Measurements from ENCODE around the gene COG3. TPM values are rescaled to one million over a fixed set of nuclear protein-coding genes. Genes with fewer than 3 reads are reported as not detected.

The COG3 gene
- total and polyA plus RNA-seq, 2 donors (not counting 3 experiments of a cell fraction or from before 2014, with no cell fraction given), result 18.9 to 27.0 TPM

GRCh38 chr13:45510672-45511071, 45.9 kb downstream of the COG3 start:
- Histone ChIP-seq H3K9me3 (replicated peaks; ENCODE audit: control insufficient read depth, insufficient read depth, low read length) (no peaks in the 10 kb centered on the region), H3K36me3 (ENCODE audit: control insufficient read depth in 2 of 2, extremely low read depth in 1 of 2, insufficient read depth in 2 of 2, low read length in 2 of 2) (peaks cover 6 to 15% of the 10 kb centered on the region in 2 experiments), H2AFZ (ENCODE audit: low read depth, low read length) (no peak overlapping the region), H3K27me3 (ENCODE audit: control insufficient read depth in 2 of 2, insufficient read depth in 2 of 2, low read length in 2 of 2) (no peaks in the 10 kb centered on the region), H3K9ac (replicated peaks; ENCODE audit: extremely low read depth, insufficient read depth, low read length) (no peak overlapping the region), H3K27ac (ENCODE audit: insufficient read depth, low read depth, low read length) (no peak overlapping the region), H3K4me2 (ENCODE audit: insufficient read depth, low read length) (no peak overlapping the region), H3K4me3 (replicated peaks in 1 of 3; ENCODE audit: insufficient read depth in 1 of 3, low read depth in 1 of 3, low read length in 3 of 3) (no peak overlapping the region), H4K20me1 (replicated peaks; ENCODE audit: control insufficient read depth, extremely low read depth, insufficient read depth, low read length) (no peaks in the 10 kb centered on the region), H3K9me1 (replicated peaks; ENCODE audit: control insufficient read depth, extremely low read depth, insufficient read depth, low read length) (no peaks in the 10 kb centered on the region), H3K79me2 (ENCODE audit: control insufficient read depth, insufficient read depth, low read length) (peaks cover 3% of the 10 kb centered on the region), H3K4me1 (ENCODE audit: control insufficient read depth, extremely low read depth, insufficient read depth, low read length) (peaks cover 14% of the 10 kb centered on the region)
- BruUV-seq (replicated peaks), result no TSS peak
- dilution Hi-C loops (cut with MboI; ENCODE audit: extremely low pct_ligation_motif_present, low sequenced_read_pairs) (no loop called here), intact Hi-C loops (cut with micrococcal nuclease) (loop anchor here (1.0 to 2.0 kb wide), 2 partner anchors 139 to 616 kb away; no protein-coding TSS in a partner anchor)
- DNase-seq (ENCODE audit: low read depth, low spot score) (no peak), FAIRE-seq (no peak)
- CTCF ChIA-PET, result interaction anchor here (0.6 to 1.1 kb wide), 6 partner anchors 10 to 616 kb away, joined by 3 to 5 read pairs (median 4); no protein-coding TSS in a partner anchor
- TF ChIP-seq GATA2 (IDR thresholded peaks at IDR 0.05; ENCODE audit: insufficient read depth, insufficient read length, low read depth, low read length) (no peak), EZH2 (IDR thresholded peaks at IDR 0.05; ENCODE audit: borderline replicate concordance, low read depth, low read length, severe bottlenecking) (no peak), POLR2A (IDR thresholded peaks at IDR 0.05; ENCODE audit: low read depth, low read length) (no peak), CTCF (IDR thresholded peaks at IDR 0.05; ENCODE audit: extremely low read depth in 1 of 2, insufficient read depth in 1 of 2, low read depth in 1 of 2, low read length in 2 of 2) (no peak)
- POLR2A ChIA-PET, result no interaction called here
